ENCODE measurements around the gene C9orf57. TPM values are rescaled to one million over a fixed set of nuclear protein-coding genes. Genes with fewer than 3 reads are reported as not detected.

Gene C9orf57
- total and polyA plus RNA-seq, 9 of the 15 experiments (the other 6 are each of a cell fraction or from before 2014, with no cell fraction given) = not detected

DNA sequence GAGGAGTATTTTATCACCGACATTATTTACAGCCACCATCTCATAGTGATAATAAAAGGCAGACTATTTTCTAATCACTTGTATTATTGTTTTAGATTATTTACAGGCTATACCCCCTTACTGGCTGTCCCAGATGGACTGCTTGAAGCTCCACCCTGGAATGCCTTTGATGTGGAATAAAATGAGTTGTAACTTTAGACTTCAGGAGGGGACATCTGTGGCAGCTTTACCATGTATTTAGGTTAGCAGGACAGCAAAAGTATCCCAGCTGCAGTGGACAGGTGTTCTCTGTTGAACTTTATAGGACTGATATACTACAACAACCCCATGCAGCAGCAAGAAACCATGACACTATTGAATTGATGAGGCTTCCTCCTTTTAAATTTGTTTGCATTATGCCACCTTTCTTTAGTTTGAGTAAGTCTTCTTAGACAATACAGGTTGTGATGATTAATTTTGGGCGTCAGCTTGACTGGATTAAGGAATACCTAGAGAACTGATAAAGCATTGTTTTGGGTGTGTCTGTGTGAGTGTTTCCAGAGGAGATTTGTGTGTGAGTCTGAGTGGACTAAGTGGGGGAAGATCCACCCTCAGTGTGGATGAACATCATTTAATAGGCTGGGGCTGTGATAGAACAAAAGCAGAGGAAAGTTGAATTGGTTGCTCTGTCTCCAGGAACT, 29.2 kb upstream of the C9orf57 start:
- H3K4me3 ChIP-seq = no peak overlapping the region
- no peaks in the 10 kb centered on the region for H3K79me2 ChIP-seq (ENCODE audit: control insufficient read depth, insufficient read depth, low read length)
- BruUV-seq (replicated peaks) = no TSS peak
- no peaks in the 10 kb centered on the region for H3K36me3 ChIP-seq (ENCODE audit: control insufficient read depth, insufficient read depth, low read length)
- CTCF ChIA-PET (ENCODE audit: low intra/inter-chr PET ratio) = no interaction called here
- POLR2A ChIA-PET = no interaction called here
- in situ Hi-C loops (cut with MboI) = no loop called here
- H3K27me3 ChIP-seq (ENCODE audit: control insufficient read depth in 2 of 2, insufficient read depth in 2 of 2, low read length in 2 of 2) = peaks cover 2 to 13% of the 10 kb centered on the region in 2 experiments; a peak in 2 of 5 replicates
- no peak overlapping the region for H3K4me2 ChIP-seq (ENCODE audit: insufficient read depth, low read length)
- no peaks in the 10 kb centered on the region for H3K4me1 ChIP-seq (replicated peaks in 1 of 2; ENCODE audit: control insufficient read depth in 2 of 2, insufficient read depth in 2 of 2, low read length in 2 of 2)
- no peak overlapping the region for H2AFZ ChIP-seq (ENCODE audit: low read depth, low read length)
- no peaks in the 10 kb centered on the region for H3K9me3 ChIP-seq (replicated peaks; ENCODE audit: control insufficient read depth, insufficient read depth, low read depth, low read length)
- no peaks in the 10 kb centered on the region for H3K9me1 ChIP-seq (ENCODE audit: control insufficient read depth, insufficient read depth, low read length)
- no peak overlapping the region for H3K9ac ChIP-seq (ENCODE audit: insufficient read depth in 1 of 2, low read depth in 2 of 2, low read length in 2 of 2)
- no peak for TF ChIP-seq MTA3 (IDR thresholded peaks at IDR 0.05; ENCODE audit: borderline replicate concordance)
- no peak for TF ChIP-seq DIDO1 (tag; IDR thresholded peaks at IDR 0.05; ENCODE audit: low read depth)
- TF ChIP-seq ZFP30 (CRISPR knock-in tag; IDR thresholded peaks at IDR 0.05; ENCODE audit: borderline replicate concordance) = no peak
- TF ChIP-seq, protein P1, sequence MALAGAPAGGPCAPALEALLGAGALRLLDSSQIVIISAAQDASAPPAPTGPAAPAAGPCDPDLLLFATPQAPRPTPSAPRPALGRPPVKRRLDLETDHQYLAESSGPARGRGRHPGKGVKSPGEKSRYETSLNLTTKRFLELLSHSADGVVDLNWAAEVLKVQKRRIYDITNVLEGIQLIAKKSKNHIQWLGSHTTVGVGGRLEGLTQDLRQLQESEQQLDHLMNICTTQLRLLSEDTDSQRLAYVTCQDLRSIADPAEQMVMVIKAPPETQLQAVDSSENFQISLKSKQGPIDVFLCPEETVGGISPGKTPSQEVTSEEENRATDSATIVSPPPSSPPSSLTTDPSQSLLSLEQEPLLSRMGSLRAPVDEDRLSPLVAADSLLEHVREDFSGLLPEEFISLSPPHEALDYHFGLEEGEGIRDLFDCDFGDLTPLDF (CRISPR knock-in tag; IDR thresholded peaks at IDR 0.05) = no peak
- no peak for TF ChIP-seq TGIF2 (CRISPR knock-in tag; IDR thresholded peaks at IDR 0.05)
- TF ChIP-seq TRIM28 (IDR thresholded peaks at IDR 0.05) = no peak
- no peak for TF ChIP-seq ZNF197 (CRISPR knock-in tag; IDR thresholded peaks at IDR 0.05; ENCODE audit: low read depth)
- TF ChIP-seq, protein P2, sequence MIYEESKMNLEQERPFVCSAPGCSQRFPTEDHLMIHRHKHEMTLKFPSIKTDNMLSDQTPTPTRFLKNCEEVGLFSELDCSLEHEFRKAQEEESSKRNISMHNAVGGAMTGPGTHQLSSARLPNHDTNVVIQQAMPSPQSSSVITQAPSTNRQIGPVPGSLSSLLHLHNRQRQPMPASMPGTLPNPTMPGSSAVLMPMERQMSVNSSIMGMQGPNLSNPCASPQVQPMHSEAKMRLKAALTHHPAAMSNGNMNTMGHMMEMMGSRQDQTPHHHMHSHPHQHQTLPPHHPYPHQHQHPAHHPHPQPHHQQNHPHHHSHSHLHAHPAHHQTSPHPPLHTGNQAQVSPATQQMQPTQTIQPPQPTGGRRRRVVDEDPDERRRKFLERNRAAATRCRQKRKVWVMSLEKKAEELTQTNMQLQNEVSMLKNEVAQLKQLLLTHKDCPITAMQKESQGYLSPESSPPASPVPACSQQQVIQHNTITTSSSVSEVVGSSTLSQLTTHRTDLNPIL (CRISPR knock-in tag; IDR thresholded peaks at IDR 0.05) = no peak
- no peak for TF ChIP-seq CHD1 (IDR thresholded peaks at IDR 0.05; ENCODE audit: low read length)
- TF ChIP-seq EHMT2 (IDR thresholded peaks at IDR 0.05) = no peak
- TF ChIP-seq POLR2H (tag; IDR thresholded peaks at IDR 0.05; ENCODE audit: low read depth) = no peak
- no peak for TF ChIP-seq HNRNPK (IDR thresholded peaks at IDR 0.05; ENCODE audit: low read depth, low read length, poor library complexity, severe bottlenecking)
- TF ChIP-seq CHCHD3 (CRISPR knock-in tag; IDR thresholded peaks at IDR 0.05) = no peak
- TF ChIP-seq JUN (IDR thresholded peaks at IDR 0.05; ENCODE audit: borderline replicate concordance, low read depth, low read length) = no peak
- no peak for TF ChIP-seq JUN (CRISPR knock-in tag; IDR thresholded peaks at IDR 0.05; ENCODE audit: borderline replicate concordance)
- no peak for TF ChIP-seq CREM (IDR thresholded peaks at IDR 0.05; ENCODE audit: low read depth)
- TF ChIP-seq, protein P3, sequence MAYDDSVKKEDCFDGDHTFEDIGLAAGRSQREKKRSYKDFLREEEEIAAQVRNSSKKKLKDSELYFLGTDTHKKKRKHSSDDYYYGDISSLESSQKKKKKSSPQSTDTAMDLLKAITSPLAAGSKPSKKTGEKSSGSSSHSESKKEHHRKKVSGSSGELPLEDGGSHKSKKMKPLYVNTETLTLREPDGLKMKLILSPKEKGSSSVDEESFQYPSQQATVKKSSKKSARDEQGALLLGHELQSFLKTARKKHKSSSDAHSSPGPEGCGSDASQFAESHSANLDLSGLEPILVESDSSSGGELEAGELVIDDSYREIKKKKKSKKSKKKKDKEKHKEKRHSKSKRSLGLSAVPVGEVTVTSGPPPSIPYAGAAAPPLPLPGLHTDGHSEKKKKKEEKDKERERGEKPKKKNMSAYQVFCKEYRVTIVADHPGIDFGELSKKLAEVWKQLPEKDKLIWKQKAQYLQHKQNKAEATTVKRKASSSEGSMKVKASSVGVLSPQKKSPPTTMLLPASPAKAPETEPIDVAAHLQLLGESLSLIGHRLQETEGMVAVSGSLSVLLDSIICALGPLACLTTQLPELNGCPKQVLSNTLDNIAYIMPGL (CRISPR knock-in tag; IDR thresholded peaks at IDR 0.05) = no peak
- no peak for TF ChIP-seq NFRKB (IDR thresholded peaks at IDR 0.05; ENCODE audit: low read depth)
- no peak for TF ChIP-seq CTBP1 (IDR thresholded peaks at IDR 0.05; ENCODE audit: borderline replicate concordance)
- no peak for TF ChIP-seq FOXP1 (CRISPR knock-in tag; IDR thresholded peaks at IDR 0.05)
- no peak for TF ChIP-seq PURB (CRISPR knock-in tag; IDR thresholded peaks at IDR 0.05; ENCODE audit: low read depth)
- no peak for DNase-seq (ENCODE audit: extremely low read depth in 1 of 4, low spot score in 3 of 4)
- ATAC-seq = no peak
- 0% methylated on average over 2 of the region's 2 CpGs for WGBS (ENCODE audit: insufficient coverage, low coverage, missing lambda C conversion rate)
- no peaks in the 10 kb centered on the region for H4K20me1 ChIP-seq (replicated peaks; ENCODE audit: control insufficient read depth, insufficient read depth, low read length)
- intact Hi-C loops (cut with micrococcal nuclease) = no loop called here
- no peak overlapping the region for H3K27ac ChIP-seq (ENCODE audit: extremely low read depth, low read depth, low read length)
- FAIRE-seq = no peak

Measured in K562 (cell line).